ENCODE data around the gene PIEZO2.
A peak's percentile ranks its signal among the peaks of the same experiment; 100 is the strongest.
"Not testable (repeated sequence)": the region's sequence is repeated elsewhere in the genome, so short reads cannot be mapped to it uniquely, and the experiment has no call there.

PIEZO2 gene

DNA sequence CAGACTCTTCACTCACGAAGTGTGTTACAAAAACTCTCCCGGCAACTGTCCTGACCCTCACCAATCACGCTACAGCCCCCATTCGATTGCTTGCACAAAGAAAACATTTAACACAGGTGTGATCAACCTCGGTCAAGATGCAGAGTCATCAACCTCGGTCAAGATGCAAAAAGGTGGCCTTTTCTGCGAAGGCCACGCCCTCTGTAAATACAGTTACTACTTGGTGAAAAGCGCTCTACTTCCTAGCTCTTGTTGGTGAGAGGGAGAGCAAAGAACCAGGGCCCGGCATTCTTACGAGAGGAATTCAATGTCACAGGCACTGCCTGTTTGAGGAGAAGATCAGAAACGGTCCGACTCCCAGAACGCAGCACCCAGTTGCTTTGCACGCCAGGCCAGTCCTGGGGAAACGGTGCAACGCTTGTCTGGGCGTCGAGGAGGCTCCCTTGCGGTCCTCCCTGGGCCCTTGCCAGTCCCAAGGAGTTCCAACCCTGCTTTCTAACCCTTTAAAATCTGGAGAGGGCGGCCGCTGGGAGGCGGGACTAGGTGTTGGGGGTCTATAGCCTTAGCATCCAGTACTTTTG is 1.9 kb downstream of the PIEZO2 start:
- Histone ChIP-seq H3K9ac (ENCODE audit: low read length) (no peak overlapping the region), H3K36me3 (ENCODE audit: control insufficient read depth, insufficient read depth, low read length) (no peaks in the 10 kb centered on the region), H3K27me3 (ENCODE audit: control insufficient read depth, insufficient read depth, low read length) (peaks cover 7% of the 10 kb centered on the region), H3K4me3 (ENCODE audit: low read length) (peak overlapping the region; percentile 19), H3K27ac (ENCODE audit: low read depth, low read length) (no peak overlapping the region), H3K4me1 (ENCODE audit: control insufficient read depth, insufficient read depth, low read length) (no peaks in the 10 kb centered on the region)

- no peak overlapping the region for H3K9ac ChIP-seq (ENCODE audit: low read length)
- peak overlapping the region; percentile 30 for H3K4me3 ChIP-seq (ENCODE audit: low read length)
Measured at GRCh38 chr18:11146947-11147345, 2.4 kb downstream of the PIEZO2 start.

GRCh38 chr18:11146238-11146946 is 3.0 kb downstream of the PIEZO2 start:
- no peak overlapping the region for H3K27ac ChIP-seq (ENCODE audit: low read depth, low read length)
- peak overlapping the region; percentile 30 for H3K4me3 ChIP-seq (ENCODE audit: low read length)

More at GRCh38 chr18:11146947-11147345, 2.4 kb downstream of the PIEZO2 start:
- peaks cover 7% of the 10 kb centered on the region for H3K27me3 ChIP-seq (ENCODE audit: control insufficient read depth, insufficient read depth, low read length)
- no peaks in the 10 kb centered on the region for H3K36me3 ChIP-seq (ENCODE audit: control insufficient read depth, insufficient read depth, low read length)
- no peaks in the 10 kb centered on the region for H3K4me1 ChIP-seq (ENCODE audit: control insufficient read depth, insufficient read depth, low read length)
- H3K27ac ChIP-seq (ENCODE audit: low read depth, low read length), result no peak overlapping the region

GRCh38 chr18:11145413-11146191 is 3.8 kb downstream of the PIEZO2 start:
- Histone ChIP-seq H3K9ac (ENCODE audit: low read length) (no peak overlapping the region), H3K4me1 (ENCODE audit: control insufficient read depth, insufficient read depth, low read length) (no peaks in the 10 kb centered on the region), H3K27me3 (ENCODE audit: control insufficient read depth, insufficient read depth, low read length) (peaks cover 7% of the 10 kb centered on the region), H3K4me3 (ENCODE audit: low read length) (no peak overlapping the region), H3K36me3 (ENCODE audit: control insufficient read depth, insufficient read depth, low read length) (no peaks in the 10 kb centered on the region), H3K27ac (ENCODE audit: low read depth, low read length) (no peak overlapping the region)

More at GRCh38 chr18:11146238-11146946, 3.0 kb downstream of the PIEZO2 start:
- no peaks in the 10 kb centered on the region for H3K36me3 ChIP-seq (ENCODE audit: control insufficient read depth, insufficient read depth, low read length)
- no peak overlapping the region for H3K9ac ChIP-seq (ENCODE audit: low read length)
- H3K27me3 ChIP-seq (ENCODE audit: control insufficient read depth, insufficient read depth, low read length), result peaks cover 7% of the 10 kb centered on the region
- H3K4me1 ChIP-seq (ENCODE audit: control insufficient read depth, insufficient read depth, low read length), result no peaks in the 10 kb centered on the region

GRCh38 chr18:11137400-11137799 is 12.0 kb downstream of the PIEZO2 start:
- no peaks in the 10 kb centered on the region for H3K27me3 ChIP-seq (ENCODE audit: control insufficient read depth, insufficient read depth, low read length)
- no peak overlapping the region for H3K27ac ChIP-seq (ENCODE audit: low read depth, low read length)
- no peak overlapping the region for H3K9ac ChIP-seq (ENCODE audit: low read length)
- H3K4me1 ChIP-seq (ENCODE audit: control insufficient read depth, insufficient read depth, low read length), result no peaks in the 10 kb centered on the region
- no peak overlapping the region for H3K4me3 ChIP-seq (ENCODE audit: low read length)
- H3K36me3 ChIP-seq (ENCODE audit: control insufficient read depth, insufficient read depth, low read length), result no peaks in the 10 kb centered on the region

GRCh38 chr18:11136241-11136640 is 13.1 kb downstream of the PIEZO2 start:
- Histone ChIP-seq H3K27me3 (ENCODE audit: control insufficient read depth, insufficient read depth, low read length) (no peaks in the 10 kb centered on the region), H3K27ac (ENCODE audit: low read depth, low read length) (no peak overlapping the region), H3K9ac (ENCODE audit: low read length) (no peak overlapping the region), H3K4me1 (ENCODE audit: control insufficient read depth, insufficient read depth, low read length) (no peaks in the 10 kb centered on the region), H3K36me3 (ENCODE audit: control insufficient read depth, insufficient read depth, low read length) (no peaks in the 10 kb centered on the region), H3K4me3 (ENCODE audit: low read length) (no peak overlapping the region)

GRCh38 chr18:11134940-11135339 is 14.4 kb downstream of the PIEZO2 start:
- Histone ChIP-seq H3K4me3 (ENCODE audit: low read length) (no peak overlapping the region), H3K27me3 (ENCODE audit: control insufficient read depth, insufficient read depth, low read length) (no peaks in the 10 kb centered on the region), H3K27ac (ENCODE audit: low read depth, low read length) (no peak overlapping the region), H3K9ac (ENCODE audit: low read length) (no peak overlapping the region), H3K4me1 (ENCODE audit: control insufficient read depth, insufficient read depth, low read length) (no peaks in the 10 kb centered on the region), H3K36me3 (ENCODE audit: control insufficient read depth, insufficient read depth, low read length) (no peaks in the 10 kb centered on the region)

DNA sequence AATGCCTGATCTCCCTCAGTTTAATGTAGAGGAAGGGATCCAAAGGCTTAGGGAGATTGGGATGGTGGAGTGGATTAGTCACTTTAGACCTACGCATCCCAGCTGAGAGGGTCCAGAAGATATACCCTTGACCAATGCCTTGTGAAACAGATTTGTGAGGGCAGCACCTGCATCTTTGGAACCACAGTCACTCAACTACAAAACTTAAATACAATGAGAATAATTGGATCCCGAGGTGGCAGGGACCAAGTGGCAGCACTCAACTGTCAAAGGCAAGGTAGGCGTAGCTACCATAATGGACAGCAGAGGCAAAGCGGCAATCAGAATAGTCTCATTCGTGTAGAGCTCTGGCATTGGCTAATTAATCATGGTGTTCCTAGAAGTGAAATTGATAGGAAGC is 20.3 kb downstream of the PIEZO2 start:
- not testable (repeated sequence) for H3K27me3 ChIP-seq (ENCODE audit: control insufficient read depth, insufficient read depth, low read length); H3K27ac ChIP-seq (ENCODE audit: low read depth, low read length); H3K9ac ChIP-seq (ENCODE audit: low read length); H3K36me3 ChIP-seq (ENCODE audit: control insufficient read depth, insufficient read depth, low read length); H3K4me1 ChIP-seq (ENCODE audit: control insufficient read depth, insufficient read depth, low read length); H3K4me3 ChIP-seq (ENCODE audit: low read length)

DNA sequence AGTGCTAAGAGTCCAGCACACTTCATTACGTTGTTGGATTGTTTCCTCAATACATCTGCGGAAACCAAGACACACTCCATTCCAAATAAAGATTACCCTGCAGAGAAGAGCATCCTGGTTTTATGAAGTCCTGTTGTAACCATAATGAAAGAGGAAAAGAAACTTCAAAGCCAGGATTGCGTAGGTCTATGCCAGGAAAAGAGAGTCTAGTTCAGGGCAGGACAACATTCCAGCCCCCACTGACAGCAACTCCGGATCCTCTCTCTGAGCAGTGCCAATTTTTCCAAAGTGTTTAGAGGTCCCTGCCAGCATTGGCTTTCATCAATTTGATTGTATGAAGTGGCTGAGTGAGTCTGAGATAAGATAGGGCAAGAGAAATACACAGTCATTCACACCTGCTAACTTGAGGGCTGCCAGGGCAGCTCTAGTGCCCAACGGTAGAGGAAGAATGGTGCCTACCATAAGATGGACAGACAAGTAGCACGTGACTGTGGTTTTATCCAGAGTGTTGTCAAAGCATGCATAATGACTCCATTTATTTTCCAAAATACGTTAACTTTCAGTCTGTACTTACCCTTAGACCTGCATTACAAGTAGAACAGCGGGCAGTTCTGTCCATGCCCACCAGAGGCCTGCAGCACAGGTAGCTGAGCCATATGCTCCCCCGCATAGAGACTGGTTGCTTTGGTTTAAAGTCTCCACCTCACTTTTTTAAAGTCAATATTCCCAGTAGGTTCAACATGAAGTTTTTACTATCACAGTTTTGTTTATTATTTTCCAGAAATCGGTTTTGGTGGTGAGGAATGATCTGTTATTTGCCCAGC is 23.7 kb downstream of the PIEZO2 start:
- Histone ChIP-seq H3K9ac (ENCODE audit: low read length) (no peak overlapping the region), H3K4me3 (ENCODE audit: low read length) (no peak overlapping the region), H3K36me3 (ENCODE audit: control insufficient read depth, insufficient read depth, low read length) (no peaks in the 10 kb centered on the region), H3K27ac (ENCODE audit: low read depth, low read length) (no peak overlapping the region), H3K27me3 (ENCODE audit: control insufficient read depth, insufficient read depth, low read length) (no peaks in the 10 kb centered on the region), H3K4me1 (ENCODE audit: control insufficient read depth, insufficient read depth, low read length) (no peaks in the 10 kb centered on the region)

DNA sequence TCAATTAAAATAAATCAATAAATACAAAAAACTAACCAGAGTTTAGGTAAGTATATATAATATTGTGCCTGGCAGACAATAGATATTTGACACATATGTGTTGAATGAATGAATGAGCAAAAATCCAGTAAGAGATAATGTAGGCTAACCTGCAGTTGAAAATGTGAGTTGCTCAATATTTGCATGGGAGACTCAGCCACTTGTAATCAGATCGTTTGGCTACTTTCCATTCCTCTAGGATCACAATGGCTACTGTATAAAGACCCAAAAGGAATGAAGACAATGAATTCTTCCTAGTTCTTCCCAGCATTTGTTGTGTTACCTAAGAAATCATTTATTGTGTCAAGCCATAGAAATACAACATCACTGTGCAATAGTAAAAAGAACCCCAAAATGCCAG is 25.3 kb downstream of the PIEZO2 start:
- Histone ChIP-seq H3K27me3 (ENCODE audit: control insufficient read depth, insufficient read depth, low read length) (no peaks in the 10 kb centered on the region), H3K9ac (ENCODE audit: low read length) (no peak overlapping the region), H3K4me1 (ENCODE audit: control insufficient read depth, insufficient read depth, low read length) (no peaks in the 10 kb centered on the region), H3K4me3 (ENCODE audit: low read length) (no peak overlapping the region), H3K36me3 (ENCODE audit: control insufficient read depth, insufficient read depth, low read length) (no peaks in the 10 kb centered on the region), H3K27ac (ENCODE audit: low read depth, low read length) (no peak overlapping the region)

DNA sequence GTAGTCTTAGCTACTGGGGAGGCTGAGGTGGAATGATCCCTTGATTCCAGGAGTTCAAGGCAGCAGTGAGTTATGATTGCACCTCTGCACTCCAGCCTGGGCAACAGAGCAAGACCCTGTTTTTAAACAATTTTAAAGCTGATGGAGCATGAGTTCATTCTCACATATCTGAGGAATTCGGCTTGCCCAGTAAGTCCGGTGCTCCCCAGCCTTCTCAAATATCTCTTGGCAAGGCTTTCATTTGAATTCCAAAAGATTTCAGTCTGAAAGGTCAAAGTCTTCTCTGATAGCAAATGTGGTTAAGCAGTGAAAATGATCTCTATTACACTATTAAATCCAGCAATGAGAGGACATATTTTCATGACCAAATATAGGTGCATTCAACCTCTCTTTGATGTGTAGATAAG is 27.9 kb downstream of the PIEZO2 start:
- no peaks in the 10 kb centered on the region for H3K36me3 ChIP-seq (ENCODE audit: control insufficient read depth, insufficient read depth, low read length)
- no peaks in the 10 kb centered on the region for H3K4me1 ChIP-seq (ENCODE audit: control insufficient read depth, insufficient read depth, low read length)
- no peak overlapping the region for H3K9ac ChIP-seq (ENCODE audit: low read length)
- no peaks in the 10 kb centered on the region for H3K27me3 ChIP-seq (ENCODE audit: control insufficient read depth, insufficient read depth, low read length)
- no peak overlapping the region for H3K27ac ChIP-seq (ENCODE audit: low read depth, low read length)
- H3K4me3 ChIP-seq (ENCODE audit: low read length), result no peak overlapping the region

DNA sequence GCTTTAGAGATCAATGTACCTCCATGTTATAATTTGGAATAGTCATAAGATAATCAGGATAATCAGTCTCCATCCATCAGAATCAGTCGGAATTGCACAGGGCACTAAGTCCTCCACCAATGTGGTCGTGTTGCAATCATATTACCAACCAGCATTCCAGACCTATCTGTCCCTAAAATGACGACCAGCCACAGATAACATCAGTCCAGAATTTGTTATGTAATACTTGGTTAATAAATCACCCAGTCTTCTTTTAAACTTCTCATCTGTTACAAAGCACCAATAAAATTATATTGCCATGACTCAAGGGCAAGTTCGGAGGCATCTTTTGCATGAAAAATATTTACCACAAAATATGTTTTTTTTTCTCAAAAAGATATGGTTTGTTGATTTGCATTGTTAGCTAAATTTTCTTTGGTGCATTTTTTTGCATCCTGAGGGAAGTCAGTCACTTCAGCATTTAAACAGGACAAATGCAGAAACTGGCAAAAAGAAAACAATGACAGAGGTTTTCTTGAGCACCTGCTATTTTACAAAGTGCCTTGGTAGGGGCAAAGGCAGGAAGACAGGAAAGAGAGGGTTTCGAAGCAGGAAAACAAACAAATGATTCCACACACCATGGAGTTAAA is 29.3 kb downstream of the PIEZO2 start:
- H3K27ac ChIP-seq (ENCODE audit: low read depth, low read length), result no peak overlapping the region
- H3K36me3 ChIP-seq (ENCODE audit: control insufficient read depth, insufficient read depth, low read length), result no peaks in the 10 kb centered on the region
- no peaks in the 10 kb centered on the region for H3K27me3 ChIP-seq (ENCODE audit: control insufficient read depth, insufficient read depth, low read length)
- H3K9ac ChIP-seq (ENCODE audit: low read length), result no peak overlapping the region
- H3K4me3 ChIP-seq (ENCODE audit: low read length), result no peak overlapping the region
- no peaks in the 10 kb centered on the region for H3K4me1 ChIP-seq (ENCODE audit: control insufficient read depth, insufficient read depth, low read length)

All from rectal smooth muscle tissue (tissue), 1 donor.